ENCODE results near the gene PIGBOS1.

Gene PIGBOS1

DNA sequence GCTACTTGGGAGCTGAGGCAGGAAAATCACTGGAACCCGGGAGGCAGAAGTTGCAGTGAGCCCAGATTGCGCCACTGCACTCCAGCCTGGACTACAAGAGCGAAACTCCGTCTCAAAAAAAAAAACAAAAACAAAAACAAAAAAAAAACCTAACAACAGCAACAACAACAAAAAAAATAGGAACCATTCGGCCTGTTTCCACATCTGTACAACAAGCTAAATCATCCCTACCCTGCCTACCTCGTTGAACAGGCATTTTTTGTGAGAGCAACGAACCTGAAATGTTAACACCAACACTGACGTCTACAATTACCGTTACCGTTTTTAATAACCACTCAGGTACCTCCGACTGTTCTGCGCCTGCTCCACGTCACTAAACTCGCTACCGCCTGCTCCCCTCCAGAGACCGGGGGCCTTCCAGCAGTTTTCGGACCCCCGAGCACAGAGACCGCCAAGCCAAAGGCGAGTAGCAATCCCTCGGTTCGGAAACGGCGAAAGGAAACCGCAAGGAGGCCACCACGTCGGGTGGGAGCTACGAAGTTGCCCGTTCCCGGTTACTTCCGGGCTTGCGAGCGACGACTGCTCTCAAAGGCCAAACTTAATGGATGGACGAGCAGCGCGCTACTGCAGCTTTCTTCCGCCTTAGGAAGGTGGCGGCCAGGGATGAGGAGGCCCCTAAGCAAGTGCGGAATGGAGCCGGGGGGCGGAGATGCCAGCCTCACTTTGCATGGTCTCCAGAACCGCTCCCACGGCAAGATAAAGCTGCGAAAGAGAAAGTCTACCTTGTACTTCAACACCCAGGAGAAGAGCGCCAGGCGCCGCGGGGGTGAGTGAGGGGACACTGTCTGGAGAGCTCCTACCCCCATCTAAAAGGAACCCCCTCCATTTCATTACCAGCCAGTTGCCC is at the start of gene PIGBOS1, which contains the start of gene PIGB:
PIGBOS1 (minus strand) TSS at position 536 of the 907 bp plus-strand sequence. CDS start 1,331 bp downstream, outside the sequence.
PIGB (plus strand) TSS at position 635 of the 907 bp plus-strand sequence; CDS start at position 664, 29 bp downstream.
- Histone ChIP-seq H3K27ac (peak within 1 kb of the TSS; percentile 77 to 100 (median 95)), H3K4me3 (peak within 1 kb of the TSS; percentile 55 to 99 (median 76))

GRCh38 chr15:55366981-55367380 is 48.1 kb upstream of the PIGBOS1 start:
- no peak overlapping the region for H3K27ac ChIP-seq
- H3K4me3 ChIP-seq, result no peak overlapping the region

DNA sequence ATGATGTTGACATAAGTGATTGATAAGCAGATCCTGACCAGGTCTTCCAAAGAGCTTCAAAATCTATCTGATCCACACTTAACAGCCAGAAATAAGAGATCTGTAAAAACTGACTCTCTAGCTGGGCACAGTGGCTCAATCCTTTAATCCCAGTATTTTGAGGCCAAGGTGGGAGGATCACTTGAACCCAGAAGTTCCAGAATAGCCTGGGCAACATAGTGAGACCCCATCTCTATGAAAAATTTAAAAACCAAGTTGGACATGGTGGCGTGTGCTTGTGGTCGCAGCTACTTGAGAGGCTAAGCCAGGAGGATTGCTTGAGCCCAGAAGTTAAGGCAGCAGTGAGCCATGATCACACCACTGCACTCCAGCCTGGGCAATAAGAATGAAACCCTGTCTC is 43.7 kb upstream of the PIGBOS1 start:
- H3K27ac ChIP-seq, result no peak overlapping the region
- no peak overlapping the region for H3K4me3 ChIP-seq

- H3K4me3 ChIP-seq, result no peak overlapping the region
These were observed 42.1 kb upstream of the PIGBOS1 start for GRCh38 chr15:55361048-55361447.

DNA sequence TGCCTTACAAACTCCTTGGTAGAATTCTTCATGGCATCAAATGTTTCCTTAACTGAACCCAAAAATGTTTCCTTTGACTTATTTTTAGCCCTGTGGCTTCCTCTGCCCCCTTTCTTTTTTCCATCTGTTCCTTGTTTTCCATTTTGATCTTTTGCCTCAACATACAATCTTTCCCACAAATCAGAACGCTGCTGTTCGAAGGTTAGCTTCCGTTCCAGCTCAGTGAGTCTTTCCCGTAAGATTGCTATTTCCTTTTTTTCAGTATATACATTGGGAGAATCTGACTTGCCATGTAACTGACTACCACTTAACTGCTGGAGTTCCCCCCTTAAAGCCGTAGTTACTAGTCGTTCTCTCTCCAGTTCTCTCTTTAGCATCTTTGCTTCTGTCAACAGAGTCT is 41.3 kb upstream of the PIGBOS1 start:
- H3K27ac ChIP-seq, result peak overlapping the region in 4 of 21 experiments; percentile 3 to 56 (median 22)
- H3K4me3 ChIP-seq, result no peak overlapping the region

More at GRCh38 chr15:55361048-55361447, 42.1 kb upstream of the PIGBOS1 start:
- no peak overlapping the region for H3K27ac ChIP-seq

DNA sequence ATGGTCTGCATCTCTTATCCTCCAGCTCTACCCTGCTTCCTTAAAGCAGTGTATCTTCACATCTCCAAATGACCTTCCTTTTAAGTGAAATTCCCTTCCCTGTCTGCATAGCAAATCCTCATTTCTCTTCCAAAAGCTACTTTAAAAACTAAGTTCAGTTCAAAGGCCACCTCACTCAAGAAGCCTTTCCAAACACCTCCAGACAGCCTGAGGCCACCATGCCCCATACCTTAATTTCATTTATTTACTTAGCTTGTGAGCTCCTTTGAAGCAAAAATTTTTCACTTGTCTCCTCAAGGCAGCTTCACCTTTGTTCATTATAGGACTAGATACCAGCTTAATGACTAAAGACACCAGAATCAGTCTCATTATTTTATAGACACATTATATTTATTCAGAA is 39.5 kb upstream of the PIGBOS1 start:
- no peak overlapping the region for H3K4me3 ChIP-seq
- no peak overlapping the region for H3K27ac ChIP-seq

DNA sequence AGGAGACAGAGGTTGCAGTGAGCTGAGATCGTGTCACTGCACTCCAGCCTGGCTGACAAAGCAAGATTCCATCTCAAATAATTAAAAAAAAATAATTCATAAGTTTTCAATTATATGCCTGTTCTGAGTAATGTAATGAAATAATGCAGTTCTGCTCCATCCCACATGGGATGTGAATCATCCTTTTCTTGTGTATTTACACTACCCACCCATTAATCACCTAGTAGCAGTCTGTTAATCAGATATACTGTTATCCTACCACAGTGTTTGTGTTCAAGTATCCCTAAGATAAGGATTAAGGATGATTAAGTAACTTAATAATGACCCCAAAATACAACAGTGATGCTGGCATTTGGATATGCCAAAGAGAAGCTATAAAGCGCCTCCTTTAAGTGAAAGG is 38.9 kb upstream of the PIGBOS1 start:
- Histone ChIP-seq H3K27ac (no peak overlapping the region), H3K4me3 (no peak overlapping the region)

DNA sequence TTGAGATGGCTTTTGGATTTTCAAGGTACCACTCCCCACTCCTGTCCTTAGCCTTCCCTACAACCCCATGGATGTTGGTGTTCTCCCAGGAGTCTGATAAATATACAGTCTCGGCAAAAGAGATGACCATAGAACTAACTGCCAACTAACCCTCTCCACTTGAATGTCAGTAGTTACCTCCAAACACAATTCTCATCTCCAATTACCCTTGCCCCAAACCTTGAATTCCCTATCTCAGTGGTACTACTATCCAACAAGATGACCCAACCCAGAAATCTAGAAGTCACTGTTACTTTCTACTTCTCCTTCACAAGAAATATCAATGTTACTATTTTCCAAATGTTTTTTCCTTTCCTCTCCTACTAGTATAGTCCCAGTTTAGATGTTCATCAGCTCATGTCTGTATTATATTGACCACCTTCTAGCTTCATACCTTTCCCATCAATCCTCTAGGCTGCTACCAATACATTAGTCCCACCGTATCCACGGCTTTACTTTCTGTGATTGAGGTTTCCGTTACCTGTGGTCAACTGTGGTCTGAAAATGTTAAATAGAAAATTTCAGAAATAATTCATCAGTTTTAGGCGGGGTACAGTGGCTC is 38.2 kb upstream of the PIGBOS1 start:
- no peak overlapping the region for H3K4me3 ChIP-seq
- H3K27ac ChIP-seq, result no peak overlapping the region

DNA sequence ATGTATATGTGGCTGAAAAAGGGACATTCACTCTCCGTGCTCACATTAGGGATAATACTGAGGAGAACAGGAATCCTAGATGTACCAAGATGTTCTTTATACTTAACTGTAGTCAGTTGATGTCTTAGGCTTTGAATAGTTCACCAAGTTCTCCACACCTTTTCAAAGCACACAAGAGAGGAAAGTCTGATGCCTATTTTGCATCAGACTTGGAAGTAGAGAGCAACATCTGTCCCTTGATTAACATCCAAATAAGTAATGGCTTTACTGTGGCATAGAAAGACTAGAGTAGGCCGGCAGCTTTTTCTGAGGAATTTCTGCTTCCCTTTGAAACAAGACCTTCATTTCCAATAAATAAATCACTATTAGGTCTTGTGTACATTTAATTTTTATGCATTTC is 34.1 kb upstream of the PIGBOS1 start:
- no peak overlapping the region for H3K4me3 ChIP-seq
- no peak overlapping the region for H3K27ac ChIP-seq

DNA sequence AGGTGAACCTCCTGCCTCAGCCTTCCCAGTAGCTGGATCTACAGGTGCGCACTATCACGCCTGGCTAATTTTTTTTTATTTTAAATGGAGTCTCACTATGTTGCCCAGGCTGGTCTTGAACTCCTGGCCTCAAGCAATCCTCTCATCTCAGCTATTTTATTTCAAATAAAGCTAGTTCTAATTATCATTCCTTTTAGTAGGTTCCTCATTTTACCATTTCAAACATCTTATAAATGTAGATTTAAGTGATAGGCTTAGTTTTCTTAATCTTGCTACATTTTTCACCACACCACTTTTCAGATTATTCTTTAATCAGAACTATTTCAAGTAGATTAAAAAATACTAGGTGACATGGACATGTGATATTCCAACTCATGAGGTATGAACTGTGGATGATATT is 30.4 kb upstream of the PIGBOS1 start:
- Histone ChIP-seq H3K4me3 (no peak overlapping the region), H3K27ac (no peak overlapping the region)

GRCh38 chr15:55348281-55348778 is 29.4 kb upstream of the PIGBOS1 start:
- Histone ChIP-seq H3K4me3 (no peak overlapping the region), H3K27ac (no peak overlapping the region)

DNA sequence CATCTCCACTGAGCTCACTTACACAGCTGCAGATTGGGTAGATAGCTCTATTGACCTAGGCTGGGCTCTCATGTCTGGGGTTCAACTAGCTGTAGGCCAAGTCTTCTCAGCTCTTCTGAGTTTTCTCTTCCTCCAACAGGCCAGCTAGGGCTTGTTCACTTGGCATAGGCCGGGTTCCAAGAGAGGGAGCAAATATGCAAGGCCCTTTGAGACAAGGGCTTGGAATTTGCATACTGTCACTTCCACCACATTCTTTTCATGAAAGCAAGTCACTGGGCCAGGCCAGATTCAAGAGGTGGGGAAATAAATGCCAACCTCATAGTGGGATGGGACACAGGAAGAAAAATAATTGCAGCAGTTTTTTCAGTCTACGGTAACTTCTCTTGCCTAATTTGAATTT is 25.3 kb upstream of the PIGBOS1 start:
- Histone ChIP-seq H3K27ac (peak overlapping the region in 13 of 21 experiments; percentile 2 to 74 (median 34)), H3K4me3 (no peak overlapping the region)

GRCh38 chr15:55343168-55343567 is 24.2 kb upstream of the PIGBOS1 start:
- Histone ChIP-seq H3K27ac (peak overlapping the region in 12 of 21 experiments; percentile 8 to 74 (median 43)), H3K4me3 (no peak overlapping the region)

- H3K4me3 ChIP-seq, result no peak overlapping the region
- H3K27ac ChIP-seq, result no peak overlapping the region
These were observed 18.2 kb upstream of the PIGBOS1 start for GRCh38 chr15:55337160-55337559.

DNA sequence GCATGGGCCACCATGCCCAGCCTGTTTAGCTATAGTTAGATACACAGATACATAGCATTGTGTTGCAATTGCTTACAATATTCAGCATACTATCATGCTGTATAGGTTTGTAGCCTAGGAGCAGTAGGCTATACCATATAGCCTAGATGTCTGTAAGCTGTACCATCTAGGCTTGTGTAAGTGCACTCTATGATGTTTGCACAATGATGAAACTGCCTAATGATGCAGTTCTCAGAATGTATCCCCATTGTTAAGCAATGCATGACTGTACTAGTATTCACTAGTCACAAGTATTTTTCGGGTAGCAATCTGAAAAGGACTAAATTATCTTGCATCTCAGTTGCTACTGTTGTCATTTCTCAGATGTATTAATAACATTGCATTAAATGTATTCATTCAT is 16.1 kb upstream of the PIGBOS1 start:
- H3K27ac ChIP-seq, result no peak overlapping the region
- H3K4me3 ChIP-seq, result no peak overlapping the region

DNA sequence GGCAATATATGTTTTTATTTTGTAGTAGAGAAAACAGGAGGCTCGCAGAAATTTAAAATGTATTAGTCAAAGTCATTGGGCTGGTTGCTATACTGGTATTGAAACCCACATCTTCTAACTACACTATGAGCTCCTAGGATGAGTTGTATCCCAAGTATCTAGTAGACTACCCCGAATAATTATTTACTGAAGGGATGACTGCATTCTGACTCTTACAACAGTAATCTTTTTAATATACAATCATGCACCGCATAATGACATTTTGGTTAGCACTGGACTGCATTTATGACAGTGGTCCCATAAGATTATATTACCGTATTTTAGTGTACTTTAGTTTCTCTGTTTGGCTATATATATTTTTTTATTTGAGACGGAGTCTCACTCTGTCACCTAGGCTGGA is 15.4 kb upstream of the PIGBOS1 start:
- Histone ChIP-seq H3K27ac (no peak overlapping the region), H3K4me3 (no peak overlapping the region)

DNA sequence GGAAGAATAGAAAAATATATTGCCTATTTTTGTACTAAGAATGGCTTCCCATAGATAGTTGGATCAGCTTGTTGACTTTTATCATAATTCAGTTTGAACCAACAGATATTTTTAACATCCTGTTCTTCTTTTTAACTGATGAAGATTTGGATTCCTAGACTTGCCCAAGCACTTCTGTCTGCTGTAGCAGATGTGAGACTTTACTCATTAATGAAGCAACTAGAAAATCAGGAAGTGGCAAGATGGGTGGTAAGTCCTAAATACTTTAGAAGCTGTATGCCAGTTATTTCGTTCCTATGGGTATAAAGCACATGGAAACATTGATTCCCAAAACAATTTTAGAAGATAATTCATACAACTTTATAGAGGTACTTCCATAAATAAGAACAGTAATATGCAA is 8.5 kb upstream of the PIGBOS1 start:
- Histone ChIP-seq H3K4me3 (no peak overlapping the region), H3K27ac (no peak overlapping the region)

- Histone ChIP-seq H3K4me3 (no peak overlapping the region), H3K27ac (no peak overlapping the region)
These were observed 3.5 kb upstream of the PIGBOS1 start for GRCh38 chr15:55322467-55322866.

GRCh38 chr15:55320963-55321362 is 2.0 kb upstream of the PIGBOS1 start:
- no peak overlapping the region for H3K27ac ChIP-seq
- no peak overlapping the region for H3K4me3 ChIP-seq

DNA sequence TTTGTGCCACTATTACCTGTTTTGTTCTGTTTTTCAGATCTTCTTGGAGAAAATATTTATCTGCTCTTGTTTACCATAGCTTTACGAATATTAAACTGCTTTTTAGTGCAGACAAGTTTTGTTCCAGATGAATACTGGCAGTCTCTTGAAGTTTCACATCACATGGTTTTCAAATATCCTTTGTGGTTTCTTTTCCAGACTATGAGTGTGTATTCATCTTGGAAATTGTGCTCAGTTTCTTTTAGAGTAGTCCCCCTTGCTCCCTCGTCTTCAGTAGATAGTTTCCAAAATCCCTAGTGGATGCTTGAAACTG is 1.3 kb upstream of the PIGBOS1 start:
- Histone ChIP-seq H3K4me3 (peak overlapping the region in 3 of 7 experiments; percentile 59 to 84 (median 75)), H3K27ac (peak overlapping the region in 5 of 21 experiments; percentile 33 to 100 (median 96))
